K562 (cell line): ENCODE results near the gene AQR. TPM values are rescaled to one million over a fixed set of nuclear protein-coding genes. Genes with fewer than 3 reads are reported as not detected.
A peak's percentile ranks its signal among the peaks of the same experiment; 100 is the strongest.

ENCODE experiments used
- ATF4 ChIP-seq: fragments of 450-650 bp; formaldehyde crosslinking; IDR thresholded peaks from 2 replicates; pipeline ENCODE4 v1.4.0; 2022; ENCODE audit warnings: mild to moderate bottlenecking, moderate library complexity
- BACH1 ChIP-seq: fragments of 200-800 bp; sonication (Bioruptor generic); IDR thresholded peaks from 2 replicates; pipeline ENCODE4 v1.6.1; 2016; ENCODE audit warnings: missing genetic modification characterization, missing compliant biosample characterization
- JUND ChIP-seq, 2 experiments: IDR thresholded peaks; 2 replicates in 1 of 2; 3 replicates in 1 of 2; pipeline ENCODE4 v1.6.1; 2011; ENCODE audit warnings: borderline replicate concordance in 2 of 2, low read depth in 2 of 2, low read length in 2 of 2, improper control_type of control experiment in 1 of 2, missing biosample characterization in 1 of 2, missing genetic modification characterization in 1 of 2, missing genetic modification reagents in 1 of 2
- MECOM ChIP-seq: fragments of 250-450 bp; sonication (Bioruptor Pico); IDR thresholded peaks from 2 replicates; pipeline ENCODE4 v1.8.0; 2022; ENCODE audit warnings: inconsistent platforms
- PTRF ChIP-seq: fragments of 450-650 bp; IDR thresholded peaks from 2 replicates; pipeline ENCODE4 v1.6.1; 2016; ENCODE audit warnings: mild to moderate bottlenecking, missing genetic modification characterization, missing compliant biosample characterization
- PTTG1 ChIP-seq: fragments of 450-650 bp; IDR thresholded peaks from 2 replicates; pipeline ENCODE4 v1.6.1; 2016; ENCODE audit warnings: low read depth, mild to moderate bottlenecking, missing genetic modification characterization, missing compliant biosample characterization
- SMAD4 ChIP-seq: fragments of 250-450 bp; sonication (Bioruptor Pico); conservative IDR thresholded peaks from 2 replicates; pipeline ENCODE4 v1.8.0; 2021; ENCODE audit warnings: inconsistent platforms, mild to moderate bottlenecking, moderate library complexity
- TSHZ1 ChIP-seq: fragments of 250-450 bp; sonication (Bioruptor Pico); IDR thresholded peaks from 2 replicates; pipeline ENCODE4 v1.4.0; 2020; ENCODE audit warnings: mild to moderate bottlenecking, moderate library complexity
- VEZF1 ChIP-seq: fragments of 200-800 bp; sonication (Bioruptor generic); IDR thresholded peaks from 2 replicates; pipeline ENCODE4 v1.6.1; 2017; ENCODE audit warnings: missing genetic modification characterization, missing compliant biosample characterization
- ZBTB2 ChIP-seq: fragments of 450-650 bp; IDR thresholded peaks from 2 replicates; pipeline ENCODE4 v1.6.1; 2016; ENCODE audit warnings: antibody characterized with exemption
- ZNF79 ChIP-seq: fragments of 250-450 bp; sonication (Bioruptor Pico); IDR thresholded peaks from 2 replicates; pipeline ENCODE4 v1.4.0; 2020; ENCODE audit warnings: low read depth, mild to moderate bottlenecking, moderate library complexity
- polyA plus RNA-seq, 8 experiments: library from polyadenylated mRNA; depleted of rRNA in 4 of 8; stranded (reverse) in 5 of 8; unstranded in 3 of 8; fragments of >200 nt; fragmentation: Nextera tagmentation in 2 of 8; fragmentation: Illumina TruSeq in 1 of 8; extraction: Ambion mirVana in 2 of 8; extraction: Trizol in 1 of 8; gene quantifications; 2 replicates each; pipeline versions ENCODE4 v1.2.1 to v1.2.3, GENCODE V29; 2011 to 2014; ENCODE audit warnings: inconsistent platforms in 1 of 8, missing spikeins in 1 of 8
- total RNA-seq, 7 experiments: library from RNA; depleted of rRNA in 6 of 7; stranded (reverse); fragments of >200 nt in 6 of 7; fragmentation: Illumina TruSeq in 2 of 7; extraction: Trizol in 2 of 7; gene quantifications; 2 replicates each; pipeline versions ENCODE4 v1.2.1 to v1.2.3, GENCODE V29; 2011 to 2021; ENCODE audit warnings: low replicate concordance in 1 of 7
- TF ChIP-seq, protein P1 (sequence below): fragments of 450-650 bp; formaldehyde crosslinking; IDR thresholded peaks from 2 replicates; pipeline ENCODE4 v1.4.0; 2020; ENCODE audit warnings: mild to moderate bottlenecking, moderate library complexity

AQR gene
- total and polyA plus RNA-seq, 9 of the 15 experiments (the other 6 are each of a cell fraction or from before 2014, with no cell fraction given), result 22.0 to 62.9 (median 39.3) TPM

DNA sequence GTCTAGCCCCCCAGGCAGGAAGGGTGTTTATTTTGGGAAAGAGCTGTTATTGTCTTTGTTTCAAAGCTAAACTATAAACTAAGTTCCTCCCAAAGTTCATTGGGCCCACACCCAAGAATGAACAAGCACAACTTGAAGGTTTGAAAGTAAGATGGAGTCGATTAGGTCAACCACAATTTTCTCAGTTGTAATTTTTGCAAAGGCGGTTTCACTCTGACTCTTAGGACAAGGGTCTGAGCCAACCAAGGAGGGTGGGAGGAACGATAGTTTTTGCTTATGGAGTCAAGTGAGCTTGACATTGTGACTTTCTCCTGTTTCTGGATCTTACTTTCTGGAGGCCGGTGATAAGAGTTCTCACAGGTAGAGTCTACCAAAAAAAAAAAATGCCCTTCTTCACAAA lies 24.3 kb upstream of the AQR start (continued):
- TF ChIP-seq ZBTB2, result peak; percentile 41; the same call in 1 of the 2 replicates
- TF ChIP-seq TSHZ1 (CRISPR knock-in tag), result peak; percentile 82; the same call in 1 of the 2 replicates
- TF ChIP-seq, protein P1, sequence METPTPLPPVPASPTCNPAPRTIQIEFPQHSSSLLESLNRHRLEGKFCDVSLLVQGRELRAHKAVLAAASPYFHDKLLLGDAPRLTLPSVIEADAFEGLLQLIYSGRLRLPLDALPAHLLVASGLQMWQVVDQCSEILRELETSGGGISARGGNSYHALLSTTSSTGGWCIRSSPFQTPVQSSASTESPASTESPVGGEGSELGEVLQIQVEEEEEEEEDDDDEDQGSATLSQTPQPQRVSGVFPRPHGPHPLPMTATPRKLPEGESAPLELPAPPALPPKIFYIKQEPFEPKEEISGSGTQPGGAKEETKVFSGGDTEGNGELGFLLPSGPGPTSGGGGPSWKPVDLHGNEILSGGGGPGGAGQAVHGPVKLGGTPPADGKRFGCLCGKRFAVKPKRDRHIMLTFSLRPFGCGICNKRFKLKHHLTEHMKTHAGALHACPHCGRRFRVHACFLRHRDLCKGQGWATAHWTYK (CRISPR knock-in tag), result peak; percentile 91
- peak; percentile 97 for TF ChIP-seq SMAD4 (CRISPR knock-in tag)
- TF ChIP-seq PTTG1 (tag), result peak; percentile 93
- TF ChIP-seq ATF4 (CRISPR knock-in tag), result peak; percentile 53; the same call in 1 of the 2 replicates
- 0 out of 2 replicates have a peak, but pooled peaks have one; percentile 21 for TF ChIP-seq VEZF1
- TF ChIP-seq ZNF79 (CRISPR knock-in tag), result peak; percentile 56; the same call in 1 of the 2 replicates
- TF ChIP-seq JUND (IDR thresholded peaks at IDR 0.05; ENCODE audit: borderline replicate concordance, low read depth, low read length), result no peak
- TF ChIP-seq JUND (tag; IDR thresholded peaks at IDR 0.05; ENCODE audit: borderline replicate concordance, low read depth, low read length), result peak; percentile 56; the same call in 2 of the 3 replicates
- peak; percentile 78 for TF ChIP-seq MECOM (CRISPR knock-in tag)
- TF ChIP-seq BACH1 (tag), result peak; percentile 86
- TF ChIP-seq PTRF, result peak; percentile 87
- TF ChIP-seq, all 486 proteins: peak for 68
